Testis (tissue), 2 donors: ENCODE data around the gene SLC37A1.

ENCODE experiments used
- POLR2A ChIP-seq: fragments of 450-650 bp; IDR thresholded peaks from one replicate; pipeline ENCODE4 v1.6.1; 2017; ENCODE audit warnings: antibody characterized with exemption, mild to moderate bottlenecking, moderate library complexity
- TF ChIP-seq, protein P1 (sequence below), 3 experiments: fragments of 450-650 bp in 2 of 3; fragments of 200-600 bp in 1 of 3; sonication (generic) in 1 of 3; IDR thresholded peaks; one replicate each; pipeline ENCODE4 v1.5.1; 2016 to 2019; ENCODE audit warnings: antibody characterized with exemption in 3 of 3, mild to moderate bottlenecking in 2 of 3, moderate library complexity in 1 of 3

DNA sequence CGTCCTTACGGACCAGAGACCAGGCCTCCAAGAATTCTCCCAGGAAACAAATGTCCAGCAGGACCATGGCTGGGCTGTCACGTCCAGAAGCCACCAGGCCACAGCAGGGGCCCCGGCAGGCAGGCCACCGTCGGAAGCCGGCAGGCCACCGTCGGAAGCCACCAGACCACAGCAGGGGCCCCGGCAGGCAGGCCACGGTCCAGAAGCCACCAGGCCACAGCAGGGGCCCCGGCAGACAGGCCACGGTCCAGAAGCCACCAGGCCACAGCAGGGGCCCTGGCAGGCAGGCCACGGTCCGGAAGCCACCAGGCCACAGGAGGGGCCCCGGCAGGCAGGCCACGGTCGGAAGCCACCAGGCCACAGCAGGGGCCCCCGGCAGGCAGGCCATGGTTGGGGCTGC is 72.8 kb downstream of the SLC37A1 start:
- no peak for TF ChIP-seq POLR2A
- TF ChIP-seq, protein P1, sequence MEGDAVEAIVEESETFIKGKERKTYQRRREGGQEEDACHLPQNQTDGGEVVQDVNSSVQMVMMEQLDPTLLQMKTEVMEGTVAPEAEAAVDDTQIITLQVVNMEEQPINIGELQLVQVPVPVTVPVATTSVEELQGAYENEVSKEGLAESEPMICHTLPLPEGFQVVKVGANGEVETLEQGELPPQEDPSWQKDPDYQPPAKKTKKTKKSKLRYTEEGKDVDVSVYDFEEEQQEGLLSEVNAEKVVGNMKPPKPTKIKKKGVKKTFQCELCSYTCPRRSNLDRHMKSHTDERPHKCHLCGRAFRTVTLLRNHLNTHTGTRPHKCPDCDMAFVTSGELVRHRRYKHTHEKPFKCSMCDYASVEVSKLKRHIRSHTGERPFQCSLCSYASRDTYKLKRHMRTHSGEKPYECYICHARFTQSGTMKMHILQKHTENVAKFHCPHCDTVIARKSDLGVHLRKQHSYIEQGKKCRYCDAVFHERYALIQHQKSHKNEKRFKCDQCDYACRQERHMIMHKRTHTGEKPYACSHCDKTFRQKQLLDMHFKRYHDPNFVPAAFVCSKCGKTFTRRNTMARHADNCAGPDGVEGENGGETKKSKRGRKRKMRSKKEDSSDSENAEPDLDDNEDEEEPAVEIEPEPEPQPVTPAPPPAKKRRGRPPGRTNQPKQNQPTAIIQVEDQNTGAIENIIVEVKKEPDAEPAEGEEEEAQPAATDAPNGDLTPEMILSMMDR (IDR thresholded peaks at IDR 0.05) = no peak
